Retina (tissue), 1 donor: ENCODE results near the gene CELF4.

Experiments used
- DNase-seq: peaks from one replicate; pipeline ENCODE4 v3.0.0-alpha.2; 2016

The CELF4 gene

GRCh38 chr18:37521510-37522465, 43.8 kb downstream of the CELF4 start:
- no peak for DNase-seq

DNA sequence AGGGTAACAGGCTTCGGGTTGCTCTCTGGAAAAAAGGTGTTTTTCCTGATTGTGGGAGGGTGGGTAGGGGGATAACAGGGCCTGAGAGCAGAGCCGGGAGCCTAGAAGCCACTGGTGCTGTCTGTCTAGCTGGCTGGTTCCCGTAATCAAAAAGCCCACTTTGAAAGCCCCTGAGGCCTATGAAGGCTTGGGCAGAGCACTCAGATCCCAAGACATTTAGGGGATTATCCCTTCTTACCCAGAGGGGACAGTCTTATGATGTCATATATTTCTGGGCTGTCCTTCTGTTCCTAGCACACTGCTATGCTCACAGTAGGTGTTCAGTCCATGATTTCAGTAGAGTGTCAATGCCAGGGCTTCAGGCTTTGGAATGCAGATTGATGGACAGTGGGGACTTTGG, 45.1 kb downstream of the CELF4 start:
- no peak for DNase-seq

DNA sequence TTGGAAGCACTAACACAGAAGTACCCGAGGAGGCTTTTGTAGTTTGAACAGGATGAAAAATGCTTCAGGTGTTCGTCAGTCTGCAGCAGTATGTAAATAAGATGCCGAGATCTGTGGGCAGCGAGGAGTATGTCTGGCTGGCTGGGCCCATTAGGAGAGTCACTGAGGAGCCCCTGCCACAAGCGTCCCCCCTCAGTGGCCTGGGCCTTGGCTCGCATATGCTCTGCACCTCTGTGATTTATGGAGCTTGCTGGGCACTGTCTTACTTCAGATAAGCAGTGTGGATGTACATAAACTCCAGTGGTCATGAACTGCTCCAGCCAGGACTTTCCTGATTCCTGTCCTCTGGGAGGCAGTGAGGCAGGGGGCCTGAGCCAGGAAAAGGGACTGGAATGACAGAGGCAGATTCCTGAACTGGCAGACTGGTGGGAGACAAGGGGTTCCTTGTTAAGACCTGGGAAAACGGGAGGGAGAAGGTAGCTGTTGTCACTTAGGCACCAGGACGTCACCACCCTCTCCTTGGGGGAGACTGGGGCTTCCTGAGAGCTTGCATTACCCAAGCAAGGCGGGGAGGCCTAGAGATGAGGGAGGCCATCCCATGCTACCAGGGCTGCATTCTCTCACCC, 46.0 kb downstream of the CELF4 start:
- no peak for DNase-seq

- no peak for DNase-seq
Observed at GRCh38 chr18:37516361-37516853, 49.2 kb downstream of the CELF4 start.

DNA sequence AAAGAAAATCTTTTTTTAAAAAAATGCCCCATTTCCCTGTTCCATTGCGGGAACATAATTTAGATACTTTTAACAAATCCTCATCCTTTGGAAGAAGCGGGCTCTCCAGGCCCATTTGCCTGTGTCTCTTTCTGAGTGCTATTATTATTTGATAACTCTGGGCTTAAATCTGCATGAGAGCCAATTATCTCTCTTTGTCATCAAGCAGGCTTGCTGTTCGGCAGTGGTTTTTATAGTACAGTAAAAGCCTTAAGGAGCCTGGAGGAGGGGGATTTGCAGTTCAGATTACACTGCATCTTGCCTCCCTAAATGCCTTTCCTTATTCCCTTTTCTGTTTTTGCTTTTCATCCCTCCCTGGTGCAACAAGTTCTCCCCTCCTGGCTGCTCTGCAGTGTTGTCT, 50.6 kb downstream of the CELF4 start:
- no peak for DNase-seq

DNA sequence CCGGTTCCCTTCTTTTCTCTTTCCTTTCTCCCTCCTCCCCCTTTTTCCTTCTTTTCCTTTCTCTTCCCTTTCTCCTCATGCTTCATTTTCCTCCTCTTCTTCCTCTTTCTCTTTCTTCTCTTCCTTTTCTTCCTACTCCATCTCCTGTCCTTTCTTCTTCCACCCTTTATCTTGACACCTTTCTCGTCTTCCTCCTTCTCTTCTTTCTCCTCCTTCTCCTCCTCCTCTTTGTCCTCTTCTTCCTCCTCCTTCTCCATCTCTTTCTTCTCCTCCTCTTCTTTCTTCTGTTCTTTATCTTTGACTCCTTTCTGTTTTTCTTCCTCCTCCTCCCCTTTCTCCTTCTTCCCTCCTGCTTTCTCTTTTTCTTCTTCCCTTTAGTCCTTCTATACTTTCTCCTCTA, 53.2 kb downstream of the CELF4 start:
- no peak for DNase-seq

GRCh38 chr18:37511721-37512298, 53.8 kb downstream of the CELF4 start:
- no peak for DNase-seq

- DNase-seq, result no peak
Observed at GRCh38 chr18:37509600-37509999, 56.0 kb downstream of the CELF4 start.

- no peak for DNase-seq
Observed at GRCh38 chr18:37508207-37508606, 57.4 kb downstream of the CELF4 start.

DNA sequence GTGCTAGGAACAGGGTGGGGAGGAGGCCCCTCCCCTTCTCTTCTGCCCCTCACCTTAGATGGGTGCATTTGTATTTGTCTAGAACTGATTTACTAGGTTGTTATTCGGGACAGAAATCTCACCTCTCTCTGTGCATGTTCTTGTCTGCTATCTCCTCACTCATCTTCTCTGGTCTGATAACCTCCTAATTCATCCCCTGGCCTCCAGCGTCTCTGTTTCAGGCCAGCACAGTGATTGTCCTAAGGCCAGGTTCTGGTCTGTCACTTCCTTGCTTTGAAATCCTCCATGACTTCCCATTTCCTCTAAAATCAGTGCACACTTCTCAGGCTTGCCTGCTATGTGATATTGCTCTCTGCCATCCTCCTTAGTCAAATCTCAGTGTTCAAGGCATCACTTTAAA, 58.4 kb downstream of the CELF4 start:
- DNase-seq, result no peak

DNA sequence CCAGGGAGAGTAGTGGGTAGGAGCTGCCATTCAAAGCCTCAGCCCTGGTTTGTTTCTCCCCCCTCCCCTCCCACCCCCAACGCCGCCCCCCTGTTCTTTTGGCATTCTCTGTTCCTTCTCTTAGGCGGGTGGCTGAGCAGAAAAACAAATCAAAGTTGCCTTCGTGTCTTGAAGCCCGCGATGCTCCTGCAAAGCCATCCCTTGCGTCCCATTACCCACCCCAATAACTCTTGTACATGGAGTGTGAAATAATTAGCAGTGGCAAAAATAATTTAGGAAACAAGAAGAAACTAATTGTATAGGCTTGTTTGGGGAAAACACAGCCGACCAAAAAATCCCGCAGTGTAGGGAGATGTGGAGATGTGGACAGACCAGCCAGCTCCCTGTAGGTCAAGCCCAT, 59.6 kb downstream of the CELF4 start:
- no peak for DNase-seq

GRCh38 chr18:37505321-37505720, 60.3 kb downstream of the CELF4 start:
- DNase-seq, result no peak

- DNase-seq, result no peak
Observed at GRCh38 chr18:37502601-37503000, 63.0 kb downstream of the CELF4 start.

GRCh38 chr18:37502036-37502435, 63.6 kb downstream of the CELF4 start:
- no peak for DNase-seq

DNA sequence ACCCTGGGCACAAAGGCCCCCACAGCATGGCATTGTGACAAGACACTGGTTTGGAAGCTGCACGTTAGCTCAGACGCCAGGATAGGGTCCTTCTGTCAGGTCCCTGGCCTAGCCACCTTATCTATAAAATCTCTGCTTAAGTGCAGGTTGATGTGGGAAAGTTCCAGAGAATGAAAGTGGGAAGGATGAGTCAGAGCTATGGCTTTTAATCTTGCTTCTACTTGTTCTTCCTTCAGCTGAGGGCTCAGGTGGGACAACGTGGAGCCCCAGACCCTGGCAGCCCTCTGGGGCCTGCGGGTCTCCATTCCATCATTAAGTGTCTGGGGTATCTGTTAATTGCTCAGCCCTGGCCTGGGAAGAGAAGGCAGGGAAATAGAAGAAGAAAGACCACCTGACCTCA, 64.5 kb downstream of the CELF4 start:
- no peak for DNase-seq

DNA sequence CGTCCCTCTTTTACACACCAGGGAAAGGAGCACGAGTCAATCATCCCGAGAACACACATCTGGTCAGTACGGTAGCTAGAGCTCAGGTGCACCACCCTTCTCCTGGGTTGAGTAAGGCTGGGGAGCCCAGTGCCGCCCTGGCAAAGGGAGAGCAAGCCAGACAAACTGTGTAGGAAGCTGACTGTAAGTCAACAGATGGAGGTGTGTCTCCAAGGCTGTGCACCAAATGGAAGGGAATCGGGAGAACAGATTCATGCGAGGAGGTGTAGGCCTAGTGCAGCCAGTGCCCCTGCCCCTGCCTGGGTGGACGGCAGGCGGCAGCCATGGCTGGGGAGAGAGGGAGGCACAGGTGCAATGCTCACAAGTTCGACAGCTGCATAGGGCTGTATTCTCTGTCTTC, 65.7 kb downstream of the CELF4 start:
- DNase-seq, result no peak

GRCh38 chr18:37499044-37499443, 66.6 kb downstream of the CELF4 start:
- DNase-seq, result no peak

GRCh38 chr18:37497853-37498518, 67.6 kb downstream of the CELF4 start:
- no peak for DNase-seq

DNA sequence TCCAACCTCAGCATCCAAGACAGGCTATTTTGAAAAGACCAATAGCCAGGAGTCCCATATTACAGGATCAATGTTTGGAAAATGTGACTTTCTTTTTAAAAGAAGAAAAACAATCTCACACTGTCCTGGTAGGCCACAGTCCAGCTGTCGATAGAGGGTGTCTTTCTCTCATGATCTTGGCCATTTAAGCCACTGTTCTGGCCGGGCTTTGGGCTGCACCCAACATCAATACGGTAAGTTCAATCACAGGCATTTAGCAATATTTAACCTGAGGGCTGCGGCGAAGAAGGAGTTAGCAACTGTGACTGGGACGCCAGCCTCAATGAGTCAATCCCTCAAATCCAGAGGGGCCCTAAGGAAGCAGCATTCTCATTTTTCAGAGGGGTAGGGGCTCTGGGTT, 69.0 kb downstream of the CELF4 start:
- DNase-seq, result no peak

GRCh38 chr18:37495354-37495753, 70.2 kb downstream of the CELF4 start:
- DNase-seq, result no peak

DNA sequence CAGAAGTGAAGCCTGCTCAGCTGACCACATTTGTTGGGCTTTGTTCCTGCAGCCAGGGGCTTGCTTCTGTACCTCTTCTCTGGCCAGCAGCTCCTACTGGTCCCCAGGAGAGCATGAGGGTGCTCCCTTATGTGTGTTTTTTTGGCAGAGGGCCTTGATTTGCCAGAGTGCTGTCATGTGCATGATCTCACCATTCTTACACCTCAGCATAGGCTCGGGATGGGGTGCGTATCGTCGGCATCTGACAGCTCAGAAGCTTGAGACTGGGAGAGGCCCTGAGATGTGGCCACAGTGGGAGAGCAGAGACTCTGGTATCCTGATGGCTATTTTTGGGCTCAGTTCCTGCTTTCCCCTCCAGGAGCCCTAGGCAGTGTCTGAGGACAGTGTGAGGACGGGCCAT, 71.2 kb downstream of the CELF4 start:
- DNase-seq, result no peak

DNA sequence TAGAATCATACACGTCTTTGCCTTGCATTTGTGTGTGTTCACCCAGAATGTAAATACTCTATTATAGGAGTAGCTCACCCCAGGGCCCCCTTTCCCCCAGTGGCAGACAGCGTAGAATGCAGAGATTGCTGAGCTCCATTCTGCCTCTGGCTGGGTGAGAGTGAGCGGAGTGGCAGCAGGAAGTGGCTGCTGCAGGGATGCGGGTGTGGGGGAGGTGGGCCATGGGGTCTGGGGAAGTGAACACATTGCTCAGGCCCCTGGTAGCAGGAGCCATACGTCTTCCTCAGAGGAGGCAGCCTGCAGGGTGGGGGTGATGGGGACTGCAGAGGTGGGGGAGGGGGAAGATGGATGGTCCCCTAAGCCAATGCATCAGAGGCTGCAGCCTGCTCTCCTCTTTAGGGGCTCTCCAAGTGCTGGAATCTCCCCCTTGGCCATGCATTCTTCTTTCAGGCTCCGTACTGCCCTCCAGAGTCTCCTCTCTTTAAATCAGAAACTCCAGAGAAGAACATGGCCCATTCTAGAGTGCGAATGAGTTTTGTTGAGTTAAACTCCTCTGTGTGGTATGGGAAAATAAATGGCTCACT, 72.2 kb downstream of the CELF4 start:
- no peak for DNase-seq

DNA sequence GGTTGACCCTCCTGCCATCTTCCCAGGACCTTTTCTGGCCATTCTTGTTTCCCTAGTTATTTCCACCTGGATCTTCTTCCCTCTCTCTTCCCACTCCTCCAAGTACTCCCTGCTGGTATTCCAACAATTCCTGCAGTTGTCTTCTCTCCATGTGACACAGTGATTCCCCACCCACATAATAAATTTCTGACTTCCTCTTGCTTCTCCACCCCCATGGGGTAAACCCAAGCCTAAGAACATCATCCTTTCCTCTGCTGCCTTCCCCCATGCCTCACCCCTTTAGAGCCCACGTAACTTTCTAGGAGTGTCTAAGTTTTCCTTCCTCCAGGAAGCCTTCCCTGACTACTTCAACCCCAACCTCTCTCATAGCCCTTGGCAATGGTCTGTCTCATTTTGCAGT, 72.6 kb downstream of the CELF4 start:
- DNase-seq, result no peak
